ENCODE measurements around the gene PPP1R37. TPM values are rescaled to one million over a fixed set of nuclear protein-coding genes. Genes with fewer than 3 reads are reported as not detected.

The PPP1R37 gene
- total and polyA plus RNA-seq, 2 of the 8 experiments (the other 6 are each of a cell fraction or from before 2014, with no cell fraction given): 14.6 to 25.7 TPM

DNA sequence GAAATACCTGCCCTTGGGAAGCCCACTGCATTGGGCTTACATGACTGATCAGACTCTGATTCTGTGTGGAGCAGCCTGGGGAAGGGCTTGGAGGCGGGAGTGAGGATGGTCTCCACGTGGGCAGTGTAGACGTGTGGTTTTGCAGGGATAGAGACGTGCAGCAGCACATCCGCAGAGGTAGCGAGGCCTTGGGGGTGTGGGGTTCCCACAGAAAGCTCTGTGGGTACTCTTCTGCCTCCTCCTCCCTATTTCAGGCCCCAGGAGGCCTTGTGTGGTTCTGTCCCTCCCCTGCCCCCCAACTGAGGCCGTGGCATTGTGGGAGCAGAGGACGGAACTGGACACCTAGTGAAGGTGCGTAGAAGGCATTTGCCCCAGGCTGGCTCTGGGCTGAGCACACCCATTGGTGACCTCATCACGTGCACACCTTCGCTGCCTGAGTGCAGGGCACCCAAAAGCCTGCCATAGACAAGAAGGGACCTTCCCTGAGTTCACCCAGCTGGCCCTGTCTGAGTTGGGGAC is 28.9 kb downstream of the PPP1R37 start (continued):
- TF ChIP-seq CHD7 (IDR thresholded peaks at IDR 0.05; ENCODE audit: insufficient replicate concordance, low read length) (no peak), HDAC2 (IDR thresholded peaks at IDR 0.05; ENCODE audit: borderline replicate concordance in 1 of 2, low read depth in 2 of 2, low read length in 2 of 2) (no peak), MAFK (IDR thresholded peaks at IDR 0.05; ENCODE audit: low read depth, low read length) (no peak)
